Liver (tissue), 9 donors: Measurements from ENCODE around the gene OR6X1. TPM values are rescaled to one million over a fixed set of nuclear protein-coding genes. Genes with fewer than 3 reads are reported as not detected.

Experiments
- DNase-seq: peaks from one replicate; pipeline ENCODE4 v3.0.0-alpha.2; 2017; ENCODE audit warnings: low spot score
- H3K27ac ChIP-seq, 2 donors: one replicate each; pipeline ENCODE4 v1.7.0; 2013; ENCODE audit warnings: inconsistent platforms in 2 of 2, low read length in 2 of 2, control low read depth in 1 of 2, low read depth in 1 of 2, mild to moderate bottlenecking in 1 of 2
- H3K27me3 ChIP-seq, 4 donors: one replicate each; pipeline versions ENCODE4 v1.6.1 to v1.7.0; 2013; ENCODE audit warnings: low read length in 3 of 4, inconsistent platforms in 1 of 4, mild to moderate bottlenecking in 1 of 4, moderate library complexity in 1 of 4; ENCODE audit not compliant: control insufficient read depth in 4 of 4, insufficient read depth in 4 of 4
- H3K36me3 ChIP-seq, 4 donors: one replicate each; pipeline versions ENCODE4 v1.6.1 to v1.7.0; 2013; ENCODE audit warnings: low read length in 3 of 4, mild to moderate bottlenecking in 3 of 4, low read depth in 1 of 4, moderate library complexity in 1 of 4; ENCODE audit not compliant: control insufficient read depth in 4 of 4, insufficient read depth in 3 of 4
- H3K4me1 ChIP-seq, 4 donors: one replicate each; pipeline versions ENCODE4 v1.6.1 to v1.7.0; 2013; ENCODE audit warnings: low read length in 3 of 4, mild to moderate bottlenecking in 3 of 4, moderate library complexity in 1 of 4; ENCODE audit not compliant: control insufficient read depth in 4 of 4, insufficient read depth in 4 of 4
- H3K4me3 ChIP-seq, 3 donors: one replicate each; pipeline versions ENCODE4 v1.6.1 to v1.7.0; 2013; ENCODE audit warnings: low read length in 3 of 3, control low read depth in 1 of 3, low read depth in 1 of 3, mild to moderate bottlenecking in 1 of 3
- H3K9ac ChIP-seq, 2 donors: one replicate each; pipeline ENCODE4 v1.7.0; 2013; ENCODE audit warnings: low read length in 2 of 2, mild to moderate bottlenecking in 2 of 2, moderate library complexity in 2 of 2, control low read depth in 1 of 2, low read depth in 1 of 2
- H3K9me3 ChIP-seq, 4 donors: one replicate each; pipeline versions ENCODE4 v1.6.1 to v1.7.0; 2013; ENCODE audit warnings: low read length in 3 of 4; ENCODE audit not compliant: control insufficient read depth in 4 of 4
- FOXA1 ChIP-seq: IDR thresholded peaks from 2 replicates; pipeline ENCODE4 v1.6.1; 2016; ENCODE audit warnings: antibody characterized with exemption
- FOXA2 ChIP-seq: IDR thresholded peaks from 2 replicates; pipeline ENCODE4 v1.6.1; 2016; ENCODE audit warnings: antibody characterized with exemption
- HNF4A ChIP-seq, 2 donors: conservative IDR thresholded peaks; 2 replicates each; pipeline ENCODE4 v1.6.1; 2016; ENCODE audit warnings: antibody characterized with exemption in 2 of 2, mild to moderate bottlenecking in 2 of 2
- HNF4G ChIP-seq: IDR thresholded peaks from 2 replicates; pipeline ENCODE4 v1.6.1; 2016; ENCODE audit warnings: antibody characterized with exemption
- RAD21 ChIP-seq, 2 donors: IDR thresholded peaks; 2 replicates each; pipeline ENCODE4 v1.6.1; 2016; ENCODE audit warnings: antibody characterized with exemption in 2 of 2, mild to moderate bottlenecking in 2 of 2
- RXRA ChIP-seq, 2 donors: IDR thresholded peaks; 2 replicates each; pipeline ENCODE4 v1.6.1; 2017 to 2018; ENCODE audit warnings: antibody characterized with exemption in 2 of 2, mild to moderate bottlenecking in 1 of 2
- SP1 ChIP-seq: IDR thresholded peaks from 2 replicates; pipeline ENCODE4 v1.6.1; 2018; ENCODE audit warnings: antibody characterized with exemption, mild to moderate bottlenecking
- YY1 ChIP-seq: IDR thresholded peaks from 2 replicates; pipeline ENCODE4 v1.6.1; 2016; ENCODE audit warnings: antibody characterized with exemption, mild to moderate bottlenecking
- WGBS: extraction: QIAGEN DNeasy Blood & Tissue Kit; methylation state at CpG from one replicate; pipeline ENCODE4 v1.1.7; 2013; 5-methylcytosine and 5-hydroxymethylcytosine counted together
- polyA plus RNA-seq, 2 donors: library from polyadenylated mRNA; stranded (reverse) in 1 of 2; unstranded in 1 of 2; fragments of 200-250 nt in 1 of 2; fragments of >200 nt in 1 of 2; fragmentation: Nextera tagmentation in 1 of 2; extraction: Ambion mirVana in 1 of 2; gene quantifications; one replicate each; pipeline versions ENCODE4 v1.2.1 to v1.2.3, GENCODE V29; 2013 to 2015
- total RNA-seq, 2 donors: library from RNA; depleted of rRNA; stranded (reverse); fragments of >200 nt; gene quantifications; one replicate each; pipeline ENCODE4 v1.2.3, GENCODE V29; 2014
- TF ChIP-seq, protein P1 (sequence below): fragments of 150-350 bp; IDR thresholded peaks from 2 replicates; pipeline ENCODE4 v1.5.1; 2017; ENCODE audit warnings: improper control_type of control experiment, low read depth, low read length; ENCODE audit not compliant: missing input control
- TF ChIP-seq, protein P2 (sequence below): IDR thresholded peaks from 2 replicates; pipeline ENCODE4 v1.6.1; 2016; ENCODE audit warnings: antibody characterized with exemption, mild to moderate bottlenecking
- TF ChIP-seq, protein P3 (sequence below): IDR thresholded peaks from 2 replicates; pipeline ENCODE4 v1.6.1; 2016; ENCODE audit warnings: antibody characterized with exemption
- TF ChIP-seq, protein P4 (sequence below): IDR thresholded peaks from 2 replicates; pipeline ENCODE4 v1.6.1; 2016; ENCODE audit warnings: antibody characterized with exemption
- TF ChIP-seq, protein P5 (sequence below): IDR thresholded peaks from 2 replicates; pipeline ENCODE4 v1.6.1; 2016; ENCODE audit warnings: antibody characterized with exemption
- donor health status: healthy.
- donor health status: healthy.
- donor health status: healthy.
- donor health status: healthy.
- donor health status: healthy.

OR6X1 gene
- total and polyA plus RNA-seq, 4 donors: not detected

DNA sequence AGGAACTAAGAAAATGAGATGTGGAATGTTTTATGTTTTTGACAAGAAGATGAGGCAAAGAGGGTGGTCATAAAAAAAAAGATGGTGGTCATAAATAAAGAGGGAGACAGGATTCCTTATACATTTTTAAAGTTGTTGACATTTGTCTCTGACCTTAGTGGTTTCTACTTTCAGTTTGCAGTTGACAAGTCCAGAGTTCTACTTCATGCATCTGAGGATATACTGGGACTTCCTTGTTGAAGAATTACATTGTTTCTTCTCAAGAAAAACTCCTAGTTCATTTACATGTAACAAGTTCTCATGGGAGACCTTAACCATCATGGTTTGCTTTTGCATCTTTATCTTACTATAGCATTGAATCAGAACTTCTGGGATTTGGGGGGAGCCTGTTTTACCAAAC, 1.2 kb downstream of the OR6X1 start:
- no peak overlapping the region for H3K27ac ChIP-seq
- peaks cover 0 to 5% (median 3%) of the 10 kb centered on the region in 4 donors for H3K27me3 ChIP-seq
- DNase-seq: no peak
- H3K9ac ChIP-seq: no peak overlapping the region
- no peaks in the 10 kb centered on the region for H3K4me1 ChIP-seq
- H3K36me3 ChIP-seq: no peaks in the 10 kb centered on the region
- TF ChIP-seq, protein P1, sequence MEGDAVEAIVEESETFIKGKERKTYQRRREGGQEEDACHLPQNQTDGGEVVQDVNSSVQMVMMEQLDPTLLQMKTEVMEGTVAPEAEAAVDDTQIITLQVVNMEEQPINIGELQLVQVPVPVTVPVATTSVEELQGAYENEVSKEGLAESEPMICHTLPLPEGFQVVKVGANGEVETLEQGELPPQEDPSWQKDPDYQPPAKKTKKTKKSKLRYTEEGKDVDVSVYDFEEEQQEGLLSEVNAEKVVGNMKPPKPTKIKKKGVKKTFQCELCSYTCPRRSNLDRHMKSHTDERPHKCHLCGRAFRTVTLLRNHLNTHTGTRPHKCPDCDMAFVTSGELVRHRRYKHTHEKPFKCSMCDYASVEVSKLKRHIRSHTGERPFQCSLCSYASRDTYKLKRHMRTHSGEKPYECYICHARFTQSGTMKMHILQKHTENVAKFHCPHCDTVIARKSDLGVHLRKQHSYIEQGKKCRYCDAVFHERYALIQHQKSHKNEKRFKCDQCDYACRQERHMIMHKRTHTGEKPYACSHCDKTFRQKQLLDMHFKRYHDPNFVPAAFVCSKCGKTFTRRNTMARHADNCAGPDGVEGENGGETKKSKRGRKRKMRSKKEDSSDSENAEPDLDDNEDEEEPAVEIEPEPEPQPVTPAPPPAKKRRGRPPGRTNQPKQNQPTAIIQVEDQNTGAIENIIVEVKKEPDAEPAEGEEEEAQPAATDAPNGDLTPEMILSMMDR: no peak
- no peak for TF ChIP-seq FOXA2
- TF ChIP-seq, protein P2, sequence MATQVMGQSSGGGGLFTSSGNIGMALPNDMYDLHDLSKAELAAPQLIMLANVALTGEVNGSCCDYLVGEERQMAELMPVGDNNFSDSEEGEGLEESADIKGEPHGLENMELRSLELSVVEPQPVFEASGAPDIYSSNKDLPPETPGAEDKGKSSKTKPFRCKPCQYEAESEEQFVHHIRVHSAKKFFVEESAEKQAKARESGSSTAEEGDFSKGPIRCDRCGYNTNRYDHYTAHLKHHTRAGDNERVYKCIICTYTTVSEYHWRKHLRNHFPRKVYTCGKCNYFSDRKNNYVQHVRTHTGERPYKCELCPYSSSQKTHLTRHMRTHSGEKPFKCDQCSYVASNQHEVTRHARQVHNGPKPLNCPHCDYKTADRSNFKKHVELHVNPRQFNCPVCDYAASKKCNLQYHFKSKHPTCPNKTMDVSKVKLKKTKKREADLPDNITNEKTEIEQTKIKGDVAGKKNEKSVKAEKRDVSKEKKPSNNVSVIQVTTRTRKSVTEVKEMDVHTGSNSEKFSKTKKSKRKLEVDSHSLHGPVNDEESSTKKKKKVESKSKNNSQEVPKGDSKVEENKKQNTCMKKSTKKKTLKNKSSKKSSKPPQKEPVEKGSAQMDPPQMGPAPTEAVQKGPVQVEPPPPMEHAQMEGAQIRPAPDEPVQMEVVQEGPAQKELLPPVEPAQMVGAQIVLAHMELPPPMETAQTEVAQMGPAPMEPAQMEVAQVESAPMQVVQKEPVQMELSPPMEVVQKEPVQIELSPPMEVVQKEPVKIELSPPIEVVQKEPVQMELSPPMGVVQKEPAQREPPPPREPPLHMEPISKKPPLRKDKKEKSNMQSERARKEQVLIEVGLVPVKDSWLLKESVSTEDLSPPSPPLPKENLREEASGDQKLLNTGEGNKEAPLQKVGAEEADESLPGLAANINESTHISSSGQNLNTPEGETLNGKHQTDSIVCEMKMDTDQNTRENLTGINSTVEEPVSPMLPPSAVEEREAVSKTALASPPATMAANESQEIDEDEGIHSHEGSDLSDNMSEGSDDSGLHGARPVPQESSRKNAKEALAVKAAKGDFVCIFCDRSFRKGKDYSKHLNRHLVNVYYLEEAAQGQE: no peak
- TF ChIP-seq, protein P3, sequence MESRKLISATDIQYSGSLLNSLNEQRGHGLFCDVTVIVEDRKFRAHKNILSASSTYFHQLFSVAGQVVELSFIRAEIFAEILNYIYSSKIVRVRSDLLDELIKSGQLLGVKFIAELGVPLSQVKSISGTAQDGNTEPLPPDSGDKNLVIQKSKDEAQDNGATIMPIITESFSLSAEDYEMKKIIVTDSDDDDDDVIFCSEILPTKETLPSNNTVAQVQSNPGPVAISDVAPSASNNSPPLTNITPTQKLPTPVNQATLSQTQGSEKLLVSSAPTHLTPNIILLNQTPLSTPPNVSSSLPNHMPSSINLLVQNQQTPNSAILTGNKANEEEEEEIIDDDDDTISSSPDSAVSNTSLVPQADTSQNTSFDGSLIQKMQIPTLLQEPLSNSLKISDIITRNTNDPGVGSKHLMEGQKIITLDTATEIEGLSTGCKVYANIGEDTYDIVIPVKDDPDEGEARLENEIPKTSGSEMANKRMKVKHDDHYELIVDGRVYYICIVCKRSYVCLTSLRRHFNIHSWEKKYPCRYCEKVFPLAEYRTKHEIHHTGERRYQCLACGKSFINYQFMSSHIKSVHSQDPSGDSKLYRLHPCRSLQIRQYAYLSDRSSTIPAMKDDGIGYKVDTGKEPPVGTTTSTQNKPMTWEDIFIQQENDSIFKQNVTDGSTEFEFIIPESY: no peak
- TF ChIP-seq, protein P4, sequence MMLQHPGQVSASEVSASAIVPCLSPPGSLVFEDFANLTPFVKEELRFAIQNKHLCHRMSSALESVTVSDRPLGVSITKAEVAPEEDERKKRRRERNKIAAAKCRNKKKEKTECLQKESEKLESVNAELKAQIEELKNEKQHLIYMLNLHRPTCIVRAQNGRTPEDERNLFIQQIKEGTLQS: no peak
- TF ChIP-seq YY1: no peak
- TF ChIP-seq FOXA1: no peak
- no peaks in the 10 kb centered on the region for H3K9me3 ChIP-seq
- H3K4me3 ChIP-seq: no peak overlapping the region

DNA sequence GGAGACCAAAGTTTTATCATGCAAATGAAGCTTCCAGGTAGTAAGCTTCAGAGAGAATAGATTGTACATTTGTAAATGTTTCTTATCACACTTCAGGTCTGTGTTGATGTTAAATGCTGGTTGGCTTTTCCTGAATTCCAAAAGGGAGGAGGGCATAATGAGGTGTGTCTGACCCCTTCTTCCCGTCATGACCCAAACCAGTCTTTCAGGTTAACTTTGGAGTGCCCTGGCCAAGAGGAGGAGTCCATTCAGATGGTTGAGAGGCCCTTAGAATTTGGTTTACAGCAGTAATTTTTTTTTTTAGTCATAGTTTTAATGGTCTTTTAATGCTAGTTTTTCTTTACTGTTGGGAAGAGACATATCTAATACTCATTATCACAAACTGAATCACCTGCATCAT, 2.5 kb downstream of the OR6X1 start:
- 74% methylated on average over 1 of the region's 1 CpG for WGBS
- no peak overlapping the region for H3K9ac ChIP-seq
- no peak overlapping the region for H3K4me3 ChIP-seq
- no peaks in the 10 kb centered on the region for H3K4me1 ChIP-seq
- peaks cover 0 to 3% (median 0%) of the 10 kb centered on the region in 4 donors for H3K27me3 ChIP-seq
- TF ChIP-seq HNF4G: no peak
- TF ChIP-seq FOXA2: no peak
- TF ChIP-seq HNF4A (conservative IDR thresholded peaks at IDR 0.05): no peak
- TF ChIP-seq SP1: no peak
- no peak for TF ChIP-seq YY1
- TF ChIP-seq, protein P3: no peak
- TF ChIP-seq, protein P5, sequence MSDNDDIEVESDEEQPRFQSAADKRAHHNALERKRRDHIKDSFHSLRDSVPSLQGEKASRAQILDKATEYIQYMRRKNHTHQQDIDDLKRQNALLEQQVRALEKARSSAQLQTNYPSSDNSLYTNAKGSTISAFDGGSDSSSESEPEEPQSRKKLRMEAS: no peak
- TF ChIP-seq, protein P1: no peak
- no peak for TF ChIP-seq RXRA (IDR thresholded peaks at IDR 0.05)
- TF ChIP-seq, protein P2: no peak
- no peak for TF ChIP-seq RAD21 (IDR thresholded peaks at IDR 0.05)
- H3K27ac ChIP-seq: no peak overlapping the region
- no peaks in the 10 kb centered on the region for H3K36me3 ChIP-seq
- H3K9me3 ChIP-seq: no peaks in the 10 kb centered on the region
- DNase-seq: no peak
